Liver (tissue), 9 donors: ENCODE measurements around the gene BDKRB2. TPM values are rescaled to one million over a fixed set of nuclear protein-coding genes. Genes with fewer than 3 reads are reported as not detected.
A peak's percentile ranks its signal among the peaks of the same experiment; 100 is the strongest.

Source experiments
- DNase-seq: peaks from one replicate; pipeline ENCODE4 v3.0.0-alpha.2; 2017; ENCODE audit warnings: low spot score
- H3K27ac ChIP-seq, 2 donors: one replicate each; pipeline ENCODE4 v1.7.0; 2013; ENCODE audit warnings: inconsistent platforms in 2 of 2, low read length in 2 of 2, control low read depth in 1 of 2, low read depth in 1 of 2, mild to moderate bottlenecking in 1 of 2
- H3K27me3 ChIP-seq, 4 donors: one replicate each; pipeline versions ENCODE4 v1.6.1 to v1.7.0; 2013; ENCODE audit warnings: low read length in 3 of 4, inconsistent platforms in 1 of 4, mild to moderate bottlenecking in 1 of 4, moderate library complexity in 1 of 4; ENCODE audit not compliant: control insufficient read depth in 4 of 4, insufficient read depth in 4 of 4
- H3K36me3 ChIP-seq, 4 donors: one replicate each; pipeline versions ENCODE4 v1.6.1 to v1.7.0; 2013; ENCODE audit warnings: low read length in 3 of 4, mild to moderate bottlenecking in 3 of 4, low read depth in 1 of 4, moderate library complexity in 1 of 4; ENCODE audit not compliant: control insufficient read depth in 4 of 4, insufficient read depth in 3 of 4
- H3K4me1 ChIP-seq, 4 donors: one replicate each; pipeline versions ENCODE4 v1.6.1 to v1.7.0; 2013; ENCODE audit warnings: low read length in 3 of 4, mild to moderate bottlenecking in 3 of 4, moderate library complexity in 1 of 4; ENCODE audit not compliant: control insufficient read depth in 4 of 4, insufficient read depth in 4 of 4
- H3K4me3 ChIP-seq, 3 donors: one replicate each; pipeline versions ENCODE4 v1.6.1 to v1.7.0; 2013; ENCODE audit warnings: low read length in 3 of 3, control low read depth in 1 of 3, low read depth in 1 of 3, mild to moderate bottlenecking in 1 of 3
- H3K9ac ChIP-seq, 2 donors: one replicate each; pipeline ENCODE4 v1.7.0; 2013; ENCODE audit warnings: low read length in 2 of 2, mild to moderate bottlenecking in 2 of 2, moderate library complexity in 2 of 2, control low read depth in 1 of 2, low read depth in 1 of 2
- H3K9me3 ChIP-seq, 4 donors: one replicate each; pipeline versions ENCODE4 v1.6.1 to v1.7.0; 2013; ENCODE audit warnings: low read length in 3 of 4; ENCODE audit not compliant: control insufficient read depth in 4 of 4
- ATF3 ChIP-seq: IDR thresholded peaks from 2 replicates; pipeline ENCODE4 v1.6.1; 2016; ENCODE audit warnings: antibody characterized with exemption
- CTCF ChIP-seq: fragments of 150-350 bp; IDR thresholded peaks from 2 replicates; pipeline ENCODE4 v1.5.1; 2017; ENCODE audit warnings: improper control_type of control experiment, low read depth, low read length; ENCODE audit not compliant: missing input control
- EGR1 ChIP-seq, 2 donors: IDR thresholded peaks; 2 replicates each; pipeline ENCODE4 v1.6.1; 2016 to 2018; ENCODE audit warnings: antibody characterized with exemption in 2 of 2, low read depth in 2 of 2
- FOXA2 ChIP-seq: IDR thresholded peaks from 2 replicates; pipeline ENCODE4 v1.6.1; 2016; ENCODE audit warnings: antibody characterized with exemption
- GABPA ChIP-seq, 2 donors: IDR thresholded peaks in 1 of 2; conservative IDR thresholded peaks in 1 of 2; 2 replicates each; pipeline ENCODE4 v1.6.1; 2016; ENCODE audit warnings: antibody characterized with exemption in 2 of 2, mild to moderate bottlenecking in 1 of 2, moderate library complexity in 1 of 2
- HNF4A ChIP-seq, 2 donors: conservative IDR thresholded peaks; 2 replicates each; pipeline ENCODE4 v1.6.1; 2016; ENCODE audit warnings: antibody characterized with exemption in 2 of 2, mild to moderate bottlenecking in 2 of 2
- HNF4G ChIP-seq: IDR thresholded peaks from 2 replicates; pipeline ENCODE4 v1.6.1; 2016; ENCODE audit warnings: antibody characterized with exemption
- JUND ChIP-seq, 2 donors: IDR thresholded peaks; 2 replicates each; pipeline ENCODE4 v1.6.1; 2016; ENCODE audit warnings: antibody characterized with exemption in 2 of 2
- MAX ChIP-seq: IDR thresholded peaks from 2 replicates; pipeline ENCODE4 v1.6.1; 2016; ENCODE audit warnings: antibody characterized with exemption
- NR2F2 ChIP-seq: IDR thresholded peaks from 2 replicates; pipeline ENCODE4 v1.6.1; 2016; ENCODE audit warnings: antibody characterized with exemption
- RAD21 ChIP-seq, 2 donors: IDR thresholded peaks; 2 replicates each; pipeline ENCODE4 v1.6.1; 2016; ENCODE audit warnings: antibody characterized with exemption in 2 of 2, mild to moderate bottlenecking in 2 of 2
- REST ChIP-seq: IDR thresholded peaks from 2 replicates; pipeline ENCODE4 v1.6.1; 2016; ENCODE audit warnings: antibody characterized with exemption, mild to moderate bottlenecking
- RXRA ChIP-seq, 2 donors: IDR thresholded peaks; 2 replicates each; pipeline ENCODE4 v1.6.1; 2017 to 2018; ENCODE audit warnings: antibody characterized with exemption in 2 of 2, mild to moderate bottlenecking in 1 of 2
- SP1 ChIP-seq: IDR thresholded peaks from 2 replicates; pipeline ENCODE4 v1.6.1; 2018; ENCODE audit warnings: antibody characterized with exemption, mild to moderate bottlenecking
- TAF1 ChIP-seq: conservative IDR thresholded peaks from 2 replicates; pipeline ENCODE4 v1.6.1; 2016; ENCODE audit warnings: antibody characterized with exemption, mild to moderate bottlenecking
- YY1 ChIP-seq: IDR thresholded peaks from 2 replicates; pipeline ENCODE4 v1.6.1; 2016; ENCODE audit warnings: antibody characterized with exemption, mild to moderate bottlenecking
- ZBTB33 ChIP-seq: IDR thresholded peaks from 2 replicates; pipeline ENCODE4 v1.6.1; 2016; ENCODE audit warnings: antibody characterized with exemption
- WGBS: extraction: QIAGEN DNeasy Blood & Tissue Kit; methylation state at CpG from one replicate; pipeline ENCODE4 v1.1.7; 2013; 5-methylcytosine and 5-hydroxymethylcytosine counted together
- polyA plus RNA-seq, 2 donors: library from polyadenylated mRNA; stranded (reverse) in 1 of 2; unstranded in 1 of 2; fragments of 200-250 nt in 1 of 2; fragments of >200 nt in 1 of 2; fragmentation: Nextera tagmentation in 1 of 2; extraction: Ambion mirVana in 1 of 2; gene quantifications; one replicate each; pipeline versions ENCODE4 v1.2.1 to v1.2.3, GENCODE V29; 2013 to 2015
- total RNA-seq, 2 donors: library from RNA; depleted of rRNA; stranded (reverse); fragments of >200 nt; gene quantifications; one replicate each; pipeline ENCODE4 v1.2.3, GENCODE V29; 2014
- donor health status: healthy.
- donor health status: healthy.
- donor health status: healthy.
- donor health status: healthy.
- donor health status: healthy.

Gene BDKRB2
- total and polyA plus RNA-seq, 4 donors, result 0.10 to 0.25 (median 0.17) TPM

GRCh38 chr14:96270565-96271420 is 66.2 kb downstream of the BDKRB2 start:
- DNase-seq, result peak; percentile 19
- no peak overlapping the region for H3K27ac ChIP-seq
- H3K36me3 ChIP-seq, result no peaks in the 10 kb centered on the region
- H3K9me3 ChIP-seq, result no peaks in the 10 kb centered on the region
- H3K9ac ChIP-seq, result no peak overlapping the region
- H3K27me3 ChIP-seq, result no peaks in the 10 kb centered on the region
- TF ChIP-seq YY1, result no peak
- TF ChIP-seq JUND (IDR thresholded peaks at IDR 0.05), result no peak
- no peak for TF ChIP-seq FOXA2
- TF ChIP-seq ZBTB33, result no peak
- TF ChIP-seq MAX, result no peak
- no peak for TF ChIP-seq HNF4G
- no peak for TF ChIP-seq HNF4A (conservative IDR thresholded peaks at IDR 0.05)
- TF ChIP-seq SP1, result no peak
- H3K4me1 ChIP-seq, result peaks cover 0 to 18% (median 10%) of the 10 kb centered on the region in 4 donors
- no peak overlapping the region for H3K4me3 ChIP-seq
- 93% methylated on average over 8 of the region's 8 CpGs for WGBS

GRCh38 chr14:96271421-96271762 is 66.8 kb downstream of the BDKRB2 start:
- TF ChIP-seq MAX, result no peak
- TF ChIP-seq GABPA (IDR thresholded peaks at IDR 0.05 in 1 of 2, conservative IDR thresholded peaks at IDR 0.05 in 1 of 2), result no peak
- TF ChIP-seq JUND (IDR thresholded peaks at IDR 0.05), result no peak
- no peak for TF ChIP-seq HNF4A (conservative IDR thresholded peaks at IDR 0.05)
- no peak for TF ChIP-seq TAF1
- no peak for TF ChIP-seq YY1
- TF ChIP-seq FOXA2, result no peak
- no peak for TF ChIP-seq HNF4G
- no peak for TF ChIP-seq ATF3
- Histone ChIP-seq H3K9ac (no peak overlapping the region), H3K4me1 (peaks cover 0 to 18% (median 12%) of the 10 kb centered on the region in 4 donors), H3K9me3 (no peaks in the 10 kb centered on the region), H3K4me3 (no peak overlapping the region), H3K36me3 (no peaks in the 10 kb centered on the region), H3K27me3 (no peaks in the 10 kb centered on the region), H3K27ac (no peak overlapping the region)
- DNase-seq, result no peak
- 92% methylated on average over 1 of the region's 1 CpG for WGBS

GRCh38 chr14:96272777-96273473 is 68.3 kb downstream of the BDKRB2 start:
- Histone ChIP-seq H3K9me3 (peaks cover 0 to 3% (median 2%) of the 10 kb centered on the region in 4 donors), H3K36me3 (no peaks in the 10 kb centered on the region), H3K4me1 (peaks cover 0 to 18% (median 12%) of the 10 kb centered on the region in 4 donors), H3K27me3 (no peaks in the 10 kb centered on the region), H3K9ac (no peak overlapping the region), H3K4me3 (no peak overlapping the region), H3K27ac (no peak overlapping the region)
- WGBS, result 53% methylated on average over 3 of the region's 3 CpGs
- DNase-seq, result no peak
- TF ChIP-seq YY1, result no peak
- TF ChIP-seq CTCF, result no peak
- no peak for TF ChIP-seq REST
- no peak for TF ChIP-seq EGR1 (IDR thresholded peaks at IDR 0.05; ENCODE audit: low read depth in 2 of 2)
- no peak for TF ChIP-seq RAD21 (IDR thresholded peaks at IDR 0.05)
- no peak for TF ChIP-seq TAF1
- no peak for TF ChIP-seq RXRA (IDR thresholded peaks at IDR 0.05)
- no peak for TF ChIP-seq NR2F2
